ENCODE data around the gene SND1.
A peak's percentile ranks its signal among the peaks of the same experiment; 100 is the strongest.

The SND1 gene

GRCh38 chr7:128135515-128136214 is 483.7 kb downstream of the SND1 start:
- ATAC-seq (ENCODE audit: low read depth) (peak; percentile 73), DNase-seq (ENCODE audit: low spot score) (no peak)
- H3K36me3 ChIP-seq (ENCODE audit: low read depth), result no peaks in the 10 kb centered on the region
- H3K4me3 ChIP-seq (ENCODE audit: severe bottlenecking), result peak overlapping the region; percentile 43
- H3K27ac ChIP-seq (ENCODE audit: poor library complexity, severe bottlenecking), result no peak overlapping the region
- no peaks in the 10 kb centered on the region for H3K9me3 ChIP-seq (ENCODE audit: severe bottlenecking)
- H3K27me3 ChIP-seq (ENCODE audit: insufficient read depth, poor library complexity, severe bottlenecking), result peaks cover 22% of the 10 kb centered on the region
- TF ChIP-seq CTCF (IDR thresholded peaks at IDR 0.05; ENCODE audit: poor library complexity, severe bottlenecking), result peak; percentile 97
- no peaks in the 10 kb centered on the region for H3K4me1 ChIP-seq (ENCODE audit: insufficient read depth, poor library complexity, severe bottlenecking)

- H3K27me3 ChIP-seq (ENCODE audit: insufficient read depth, poor library complexity, severe bottlenecking), result peaks cover 22% of the 10 kb centered on the region
- no peak overlapping the region for H3K27ac ChIP-seq (ENCODE audit: poor library complexity, severe bottlenecking)
- H3K4me3 ChIP-seq (ENCODE audit: severe bottlenecking), result peak overlapping the region; percentile 43
- no peaks in the 10 kb centered on the region for H3K4me1 ChIP-seq (ENCODE audit: insufficient read depth, poor library complexity, severe bottlenecking)
- ATAC-seq (ENCODE audit: low read depth) (peak; percentile 37), DNase-seq (ENCODE audit: low spot score) (no peak)
- no peaks in the 10 kb centered on the region for H3K36me3 ChIP-seq (ENCODE audit: low read depth)
- TF ChIP-seq CTCF (IDR thresholded peaks at IDR 0.05; ENCODE audit: poor library complexity, severe bottlenecking), result peak; percentile 0
- H3K9me3 ChIP-seq (ENCODE audit: severe bottlenecking), result no peaks in the 10 kb centered on the region
Observed at GRCh38 chr7:128136215-128136597, 484.2 kb downstream of the SND1 start.

GRCh38 chr7:128137181-128137580 is 485.2 kb downstream of the SND1 start:
- H3K4me1 ChIP-seq (ENCODE audit: insufficient read depth, poor library complexity, severe bottlenecking), result no peaks in the 10 kb centered on the region
- DNase-seq (ENCODE audit: low spot score) (no peak), ATAC-seq (ENCODE audit: low read depth) (peak; percentile 72)
- no peak overlapping the region for H3K27ac ChIP-seq (ENCODE audit: poor library complexity, severe bottlenecking)
- H3K36me3 ChIP-seq (ENCODE audit: low read depth), result no peaks in the 10 kb centered on the region
- H3K9me3 ChIP-seq (ENCODE audit: severe bottlenecking), result no peaks in the 10 kb centered on the region
- TF ChIP-seq CTCF (IDR thresholded peaks at IDR 0.05; ENCODE audit: poor library complexity, severe bottlenecking), result no peak
- H3K27me3 ChIP-seq (ENCODE audit: insufficient read depth, poor library complexity, severe bottlenecking), result peaks cover 22% of the 10 kb centered on the region
- no peak overlapping the region for H3K4me3 ChIP-seq (ENCODE audit: severe bottlenecking)

- no peaks in the 10 kb centered on the region for H3K4me1 ChIP-seq (ENCODE audit: insufficient read depth, poor library complexity, severe bottlenecking)
- ATAC-seq (ENCODE audit: low read depth) (no peak), DNase-seq (ENCODE audit: low spot score) (no peak)
- no peak overlapping the region for H3K4me3 ChIP-seq (ENCODE audit: severe bottlenecking)
- H3K27me3 ChIP-seq (ENCODE audit: insufficient read depth, poor library complexity, severe bottlenecking), result peaks cover 20% of the 10 kb centered on the region
- H3K27ac ChIP-seq (ENCODE audit: poor library complexity, severe bottlenecking), result no peak overlapping the region
- TF ChIP-seq CTCF (IDR thresholded peaks at IDR 0.05; ENCODE audit: poor library complexity, severe bottlenecking), result no peak
- H3K9me3 ChIP-seq (ENCODE audit: severe bottlenecking), result no peaks in the 10 kb centered on the region
- H3K36me3 ChIP-seq (ENCODE audit: low read depth), result no peaks in the 10 kb centered on the region
Observed at GRCh38 chr7:128139406-128139805, 487.4 kb downstream of the SND1 start.

- ATAC-seq (ENCODE audit: low read depth), result no peak
- DNase-seq (ENCODE audit: low spot score), result no peak
Observed at GRCh38 chr7:128141683-128142195, 489.7 kb downstream of the SND1 start.

More at GRCh38 chr7:128141683-128142195, 489.7 kb downstream of the SND1 start:
- Histone ChIP-seq H3K4me3 (ENCODE audit: severe bottlenecking) (no peak overlapping the region), H3K4me1 (ENCODE audit: insufficient read depth, poor library complexity, severe bottlenecking) (peaks cover 8% of the 10 kb centered on the region), H3K27me3 (ENCODE audit: insufficient read depth, poor library complexity, severe bottlenecking) (peaks cover 9% of the 10 kb centered on the region), H3K27ac (ENCODE audit: poor library complexity, severe bottlenecking) (no peak overlapping the region), H3K9me3 (ENCODE audit: severe bottlenecking) (no peaks in the 10 kb centered on the region), H3K36me3 (ENCODE audit: low read depth) (no peaks in the 10 kb centered on the region)
- TF ChIP-seq CTCF (IDR thresholded peaks at IDR 0.05; ENCODE audit: poor library complexity, severe bottlenecking), result no peak
